Tibial artery (tissue), 4 donors: Measurements from ENCODE around the gene RBP2.

ENCODE experiments used
- DNase-seq, 2 donors: peaks; one replicate each; pipeline ENCODE4 v3.0.0-alpha.2; 2019
- H3K27ac ChIP-seq, 2 donors: fragments of 200-600 bp; sonication (generic) in 1 of 2; 1 replicate in 1 of 2; 2 replicates in 1 of 2; pipeline ENCODE4 v1.5.1; 2018 to 2019; ENCODE audit warnings: mild to moderate bottlenecking in 1 of 2
- H3K27me3 ChIP-seq, 2 donors: fragments of 200-600 bp; sonication (generic) in 1 of 2; one replicate each; pipeline versions ENCODE4 v1.5.1 to v1.6.0; 2016 to 2019
- H3K36me3 ChIP-seq, 3 donors: fragments of 200-600 bp; sonication (generic) in 2 of 3; one replicate each; pipeline ENCODE4 v1.5.1; 2016 to 2019; ENCODE audit warnings: mild to moderate bottlenecking in 2 of 3
- H3K4me1 ChIP-seq, 4 donors: fragments of 200-600 bp; sonication (generic) in 2 of 4; 1 replicate in 3 of 4; 2 replicates in 1 of 4; pipeline ENCODE4 v1.5.1; 2016 to 2019
- H3K4me3 ChIP-seq, 2 donors: fragments of 200-600 bp; sonication (generic) in 1 of 2; 1 replicate in 1 of 2; 2 replicates in 1 of 2; pipeline ENCODE4 v1.5.1; 2018 to 2019; ENCODE audit warnings: mild to moderate bottlenecking in 2 of 2
- H3K9me3 ChIP-seq, 3 donors: fragments of 200-600 bp; sonication (generic) in 1 of 3; one replicate each; pipeline ENCODE4 v1.5.1; 2016 to 2019
- intact Hi-C: fragments of 100-400 bp; cut with DNase I; formaldehyde crosslinking; loops from one replicate; pipeline ENCODE4 v1.15.0; 2023; ENCODE audit warnings: low total_unique reads
- TF ChIP-seq, protein P1 (sequence below), 2 experiments: fragments of 200-600 bp in 1 of 2; fragments of 450-650 bp in 1 of 2; IDR thresholded peaks; one replicate each; pipeline ENCODE4 v1.5.1; 2017 to 2019; ENCODE audit warnings: antibody characterized with exemption in 2 of 2, mild to moderate bottlenecking in 1 of 2, moderate library complexity in 1 of 2

Gene RBP2

DNA sequence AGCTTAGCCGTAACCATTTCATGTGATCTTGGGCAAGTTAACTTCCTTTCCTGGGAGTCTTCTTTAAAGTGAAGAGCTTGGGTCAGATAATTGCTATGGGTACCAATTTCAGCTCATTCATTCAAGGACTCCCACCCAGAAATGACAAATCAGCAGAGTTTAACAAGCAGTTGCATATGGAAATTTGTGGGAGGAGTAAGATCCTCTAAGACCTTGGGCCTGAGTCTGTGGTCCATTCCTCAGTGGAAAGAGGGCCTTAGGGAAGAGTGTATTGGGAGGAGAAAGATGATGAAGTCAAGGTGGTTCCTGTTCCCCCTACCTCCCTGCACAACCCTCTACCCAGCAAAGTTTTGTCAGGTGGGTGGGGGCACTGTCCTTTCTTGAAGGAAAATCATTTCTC, 42.1 kb downstream of the RBP2 start:
- H3K4me3 ChIP-seq = no peak overlapping the region
- H3K27me3 ChIP-seq = no peaks in the 10 kb centered on the region
- no peaks in the 10 kb centered on the region for H3K4me1 ChIP-seq
- H3K27ac ChIP-seq = no peak overlapping the region
- no peaks in the 10 kb centered on the region for H3K36me3 ChIP-seq
- no peak for DNase-seq
- no peaks in the 10 kb centered on the region for H3K9me3 ChIP-seq
- intact Hi-C loops = no loop called here
- TF ChIP-seq, protein P1, sequence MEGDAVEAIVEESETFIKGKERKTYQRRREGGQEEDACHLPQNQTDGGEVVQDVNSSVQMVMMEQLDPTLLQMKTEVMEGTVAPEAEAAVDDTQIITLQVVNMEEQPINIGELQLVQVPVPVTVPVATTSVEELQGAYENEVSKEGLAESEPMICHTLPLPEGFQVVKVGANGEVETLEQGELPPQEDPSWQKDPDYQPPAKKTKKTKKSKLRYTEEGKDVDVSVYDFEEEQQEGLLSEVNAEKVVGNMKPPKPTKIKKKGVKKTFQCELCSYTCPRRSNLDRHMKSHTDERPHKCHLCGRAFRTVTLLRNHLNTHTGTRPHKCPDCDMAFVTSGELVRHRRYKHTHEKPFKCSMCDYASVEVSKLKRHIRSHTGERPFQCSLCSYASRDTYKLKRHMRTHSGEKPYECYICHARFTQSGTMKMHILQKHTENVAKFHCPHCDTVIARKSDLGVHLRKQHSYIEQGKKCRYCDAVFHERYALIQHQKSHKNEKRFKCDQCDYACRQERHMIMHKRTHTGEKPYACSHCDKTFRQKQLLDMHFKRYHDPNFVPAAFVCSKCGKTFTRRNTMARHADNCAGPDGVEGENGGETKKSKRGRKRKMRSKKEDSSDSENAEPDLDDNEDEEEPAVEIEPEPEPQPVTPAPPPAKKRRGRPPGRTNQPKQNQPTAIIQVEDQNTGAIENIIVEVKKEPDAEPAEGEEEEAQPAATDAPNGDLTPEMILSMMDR (IDR thresholded peaks at IDR 0.05) = no peak

DNA sequence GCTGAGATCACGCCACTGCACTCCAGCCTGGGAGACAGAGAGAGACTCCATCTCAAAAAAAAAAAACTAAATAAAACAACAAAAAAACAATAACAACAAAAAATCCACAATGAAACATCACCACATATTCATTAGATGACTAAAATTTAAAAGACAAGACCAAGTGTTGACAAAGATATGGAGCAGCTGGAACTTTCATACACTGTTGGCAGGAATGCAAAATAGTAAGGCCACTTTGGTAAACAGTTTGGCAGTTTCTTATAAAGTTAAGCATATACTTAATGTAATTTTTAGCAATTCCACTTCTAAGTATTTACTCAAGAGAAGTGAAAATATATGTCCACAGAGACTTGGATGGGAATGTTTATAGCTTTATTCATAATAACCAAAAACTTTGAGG, 43.2 kb downstream of the RBP2 start:
- no peak for DNase-seq
- H3K4me3 ChIP-seq = no peak overlapping the region
- H3K9me3 ChIP-seq = no peaks in the 10 kb centered on the region
- H3K36me3 ChIP-seq = no peaks in the 10 kb centered on the region
- intact Hi-C loops = no loop called here
- H3K27me3 ChIP-seq = no peaks in the 10 kb centered on the region
- TF ChIP-seq, protein P1 (IDR thresholded peaks at IDR 0.05) = no peak
- no peaks in the 10 kb centered on the region for H3K4me1 ChIP-seq
- H3K27ac ChIP-seq = no peak overlapping the region

DNA sequence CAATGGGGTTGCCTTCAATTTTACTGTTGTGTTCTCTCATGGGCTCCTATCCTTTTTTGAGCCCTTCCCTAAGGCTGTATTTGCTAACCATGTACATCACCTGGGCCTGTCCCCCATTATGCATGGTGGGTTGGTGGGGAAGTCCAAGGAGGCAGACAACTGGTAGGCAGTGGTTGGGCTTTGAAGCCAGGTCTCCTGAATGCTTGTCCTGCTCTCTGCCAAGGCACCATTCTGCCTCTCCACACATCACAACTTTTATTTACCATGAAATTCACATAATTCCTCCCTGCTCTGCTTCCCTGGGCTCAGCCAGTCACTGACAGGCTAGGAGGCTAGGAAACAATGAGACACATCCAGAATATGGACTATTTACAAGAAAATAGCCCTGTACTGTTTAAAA, 45.8 kb downstream of the RBP2 start:
- no peak for DNase-seq
- TF ChIP-seq, protein P1 (IDR thresholded peaks at IDR 0.05) = no peak
- no peaks in the 10 kb centered on the region for H3K9me3 ChIP-seq
- intact Hi-C loops = no loop called here
- H3K36me3 ChIP-seq = no peaks in the 10 kb centered on the region
- H3K4me3 ChIP-seq = no peak overlapping the region
- no peaks in the 10 kb centered on the region for H3K4me1 ChIP-seq
- no peak overlapping the region for H3K27ac ChIP-seq
- H3K27me3 ChIP-seq = no peaks in the 10 kb centered on the region

GRCh38 chr3:139427283-139428060, 48.8 kb downstream of the RBP2 start:
- Histone ChIP-seq H3K9me3 (no peaks in the 10 kb centered on the region), H3K4me1 (no peaks in the 10 kb centered on the region), H3K36me3 (peaks cover 0 to 14% (median 0%) of the 10 kb centered on the region in 3 donors), H3K27ac (no peak overlapping the region), H3K27me3 (no peaks in the 10 kb centered on the region), H3K4me3 (no peak overlapping the region)
- TF ChIP-seq, protein P1 (IDR thresholded peaks at IDR 0.05) = peak; percentile 75 to 85
- no peak for DNase-seq
- intact Hi-C loops = loop anchor here (10.0 kb wide), 2 partner anchors 137 to 1437 kb away; no protein-coding TSS in a partner anchor

DNA sequence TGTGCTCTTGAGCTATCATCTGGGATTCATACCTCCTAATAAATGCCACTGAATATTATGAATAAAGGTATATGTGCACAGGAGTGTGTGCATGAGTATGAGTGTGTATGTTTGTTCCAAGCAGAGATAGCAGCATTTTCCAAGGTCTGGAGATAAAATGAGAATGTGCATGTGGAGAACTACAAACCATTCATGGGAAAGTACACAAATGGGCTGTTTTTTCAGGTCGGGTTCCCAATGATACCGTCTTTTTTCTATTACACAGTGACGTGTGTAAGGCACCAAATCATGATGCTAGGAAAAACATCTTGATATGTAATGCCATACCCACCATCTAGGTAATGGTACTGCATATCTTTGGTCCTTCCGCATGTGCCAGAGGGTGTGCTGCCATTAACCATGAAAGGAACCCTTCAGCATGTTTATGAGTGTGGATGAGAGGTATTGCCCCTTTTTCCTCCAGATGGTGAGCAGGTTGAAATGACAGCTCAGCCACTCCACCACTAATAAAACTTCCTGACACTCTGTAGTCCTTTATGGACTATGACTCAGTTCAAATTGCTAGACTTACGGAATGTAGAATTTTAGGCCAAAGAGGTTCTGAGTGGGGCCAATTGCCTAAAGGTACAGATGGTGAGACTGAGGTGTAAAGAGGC, 50.4 kb downstream of the RBP2 start:
- no peaks in the 10 kb centered on the region for H3K27me3 ChIP-seq
- no peaks in the 10 kb centered on the region for H3K4me1 ChIP-seq
- intact Hi-C loops = loop anchor here (10.0 kb wide), 2 partner anchors 139 to 1439 kb away; no protein-coding TSS in a partner anchor
- no peak overlapping the region for H3K27ac ChIP-seq
- no peak for DNase-seq
- peaks cover 0 to 14% (median 0%) of the 10 kb centered on the region in 3 donors for H3K36me3 ChIP-seq
- H3K4me3 ChIP-seq = no peak overlapping the region
- H3K9me3 ChIP-seq = no peaks in the 10 kb centered on the region
- TF ChIP-seq, protein P1 (IDR thresholded peaks at IDR 0.05) = no peak
